NCI-H1092 treated with DMSO at 0.1 percent for 48 hours (cell line): ENCODE data around the gene OLIG1.

Experiments
- DNase-seq: peaks from one replicate; lab custom pipeline; 2025; lab: John Stamatoyannopoulos, UW

The OLIG1 gene, protein sequence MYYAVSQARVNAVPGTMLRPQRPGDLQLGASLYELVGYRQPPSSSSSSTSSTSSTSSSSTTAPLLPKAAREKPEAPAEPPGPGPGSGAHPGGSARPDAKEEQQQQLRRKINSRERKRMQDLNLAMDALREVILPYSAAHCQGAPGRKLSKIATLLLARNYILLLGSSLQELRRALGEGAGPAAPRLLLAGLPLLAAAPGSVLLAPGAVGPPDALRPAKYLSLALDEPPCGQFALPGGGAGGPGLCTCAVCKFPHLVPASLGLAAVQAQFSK

DNA sequence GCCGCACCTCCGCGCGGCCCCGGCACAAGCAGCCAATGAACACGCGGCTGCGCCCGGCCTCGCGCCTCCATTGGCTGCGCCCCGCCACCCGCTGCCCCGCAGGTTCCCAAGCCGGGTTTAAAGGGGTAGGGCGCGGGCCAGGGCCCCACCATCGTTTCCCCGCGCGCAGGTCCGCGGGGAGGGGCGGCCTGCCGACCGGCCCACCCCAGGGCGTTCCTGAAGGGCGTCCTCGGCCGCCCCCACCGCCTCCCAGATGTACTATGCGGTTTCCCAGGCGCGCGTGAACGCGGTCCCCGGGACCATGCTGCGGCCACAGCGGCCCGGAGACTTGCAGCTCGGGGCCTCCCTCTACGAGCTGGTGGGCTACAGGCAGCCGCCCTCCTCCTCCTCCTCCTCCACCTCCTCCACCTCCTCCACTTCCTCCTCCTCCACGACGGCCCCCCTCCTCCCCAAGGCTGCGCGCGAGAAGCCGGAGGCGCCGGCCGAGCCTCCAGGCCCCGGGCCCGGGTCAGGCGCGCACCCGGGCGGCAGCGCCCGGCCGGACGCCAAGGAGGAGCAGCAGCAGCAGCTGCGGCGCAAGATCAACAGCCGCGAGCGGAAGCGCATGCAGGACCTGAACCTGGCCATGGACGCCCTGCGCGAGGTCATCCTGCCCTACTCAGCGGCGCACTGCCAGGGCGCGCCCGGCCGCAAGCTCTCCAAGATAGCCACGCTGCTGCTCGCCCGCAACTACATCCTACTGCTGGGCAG lies at the start of gene OLIG1:
Gene OLIG1 (plus strand): TSS at position 148 of the 750 bp plus-strand sequence. CDS start 106 bp downstream, at position 254.
- peak; percentile 22 for DNase-seq

DNA sequence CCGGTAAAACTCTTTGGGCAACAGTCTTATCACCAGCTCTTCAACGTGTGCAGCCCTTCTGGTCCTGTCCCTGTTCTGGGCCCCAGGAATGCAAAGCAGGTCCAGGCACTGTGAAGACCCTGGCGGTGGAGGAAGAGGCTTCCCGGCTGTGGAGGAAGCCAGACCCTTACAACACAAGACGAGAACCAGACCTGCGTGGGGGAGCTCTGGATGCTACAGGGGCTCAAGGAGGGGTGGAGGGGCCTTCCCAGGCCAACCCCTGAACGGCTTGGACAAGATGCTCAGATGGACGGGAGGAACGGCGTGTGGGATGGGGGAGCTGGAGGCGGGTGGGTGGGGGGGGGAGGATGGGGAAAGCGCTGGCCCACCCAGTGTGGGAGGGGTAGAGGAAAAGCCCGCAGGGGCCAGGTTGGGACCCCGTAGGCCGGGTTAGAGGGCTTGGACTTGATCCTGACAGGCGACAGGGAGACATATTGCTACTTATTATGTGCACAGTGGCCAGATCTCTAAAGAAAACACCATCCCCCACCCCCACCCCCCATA lies 49.3 kb upstream of the OLIG1 start:
- DNase-seq: no peak

DNA sequence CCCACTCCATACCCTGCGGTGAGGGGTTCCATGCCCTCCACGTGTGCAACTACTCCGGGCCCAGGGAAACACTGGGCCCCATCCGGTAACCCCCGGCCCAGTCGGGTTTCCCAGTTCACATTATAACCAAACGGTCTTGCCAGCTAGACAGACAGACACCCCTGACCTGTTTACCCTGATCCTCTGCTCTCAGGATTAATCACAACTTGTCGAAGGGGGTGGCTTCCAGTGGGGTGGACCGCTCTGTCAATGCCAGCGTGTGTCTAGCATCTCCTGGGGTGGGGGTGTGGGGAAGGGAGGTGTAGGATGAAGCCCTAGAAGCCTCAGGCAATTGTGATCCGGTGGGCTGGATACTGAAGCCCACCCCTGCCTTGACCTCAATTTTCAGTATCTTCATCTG lies 48.8 kb upstream of the OLIG1 start:
- DNase-seq: no peak

DNA sequence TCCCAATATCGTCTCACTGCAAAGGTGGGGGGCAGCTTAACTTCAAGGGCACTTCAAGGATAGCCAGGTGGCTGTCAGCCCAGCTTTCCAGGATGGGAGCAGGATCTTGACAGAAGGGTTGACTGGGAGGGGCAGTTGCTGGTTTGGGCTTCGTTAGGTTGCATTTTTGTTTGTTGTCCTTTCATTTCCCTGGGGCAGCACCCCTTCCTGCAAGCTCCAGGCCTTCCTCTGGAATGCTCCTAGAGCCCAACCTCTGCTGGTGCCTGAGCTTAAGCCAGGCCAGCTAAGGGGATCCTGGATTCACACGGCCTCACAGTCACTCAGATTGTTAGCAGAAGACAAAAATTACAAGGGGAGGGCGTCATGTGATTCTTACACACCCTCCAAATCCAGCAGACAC lies 48.3 kb upstream of the OLIG1 start:
- DNase-seq: no peak

DNA sequence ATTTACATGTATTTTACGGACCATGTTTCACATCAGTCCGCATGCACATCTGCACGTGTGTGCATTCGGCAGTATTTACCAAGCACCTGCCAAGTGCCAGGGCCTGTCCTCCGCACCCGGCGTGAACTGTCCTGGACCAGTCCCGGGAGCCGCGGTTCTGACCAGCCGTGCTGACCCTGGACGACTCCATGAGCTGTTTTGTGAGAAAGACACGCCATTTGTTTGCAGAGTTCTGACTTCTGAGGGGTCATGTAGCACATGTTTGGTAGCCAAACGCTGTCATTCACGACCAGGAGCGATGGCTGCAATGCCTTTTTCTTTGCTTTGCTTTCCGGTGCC lies 47.5 kb upstream of the OLIG1 start:
- no peak for DNase-seq

DNA sequence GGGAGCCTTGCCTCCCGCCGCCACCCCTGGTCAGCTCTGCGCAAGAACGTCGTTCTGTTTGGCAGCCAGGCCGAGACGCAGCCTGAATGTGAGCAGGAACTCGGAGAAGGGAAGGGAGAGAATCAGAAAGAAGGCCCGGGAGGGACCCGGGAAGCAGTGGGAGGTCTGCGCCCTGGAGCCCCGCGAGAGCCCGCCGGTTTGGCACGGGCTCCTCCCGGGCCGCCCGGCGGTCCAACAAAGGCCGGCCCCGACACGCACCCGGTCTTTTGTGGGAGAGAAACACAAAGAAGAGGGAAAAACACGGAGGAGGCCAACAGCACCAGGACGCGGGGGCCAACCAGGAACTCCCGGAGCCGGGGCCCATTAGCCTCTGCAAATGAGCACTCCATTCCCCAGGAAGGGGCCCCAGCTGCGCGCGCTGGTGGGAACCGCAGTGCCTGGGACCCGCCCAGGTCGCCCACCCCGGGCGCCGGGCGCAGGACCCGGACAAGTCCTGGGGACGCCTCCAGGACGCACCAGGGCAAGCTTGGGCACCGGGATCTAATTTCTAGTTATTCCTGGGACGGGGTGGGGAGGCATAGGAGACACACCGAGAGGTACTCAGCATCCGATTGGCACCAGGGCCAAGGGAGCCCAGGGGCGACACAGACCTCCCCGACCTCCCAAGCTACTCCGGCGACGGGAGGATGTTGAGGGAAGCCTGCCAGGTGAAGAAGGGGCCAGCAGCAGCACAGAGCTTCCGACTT lies 46.9 kb upstream of the OLIG1 start:
- no peak for DNase-seq

DNA sequence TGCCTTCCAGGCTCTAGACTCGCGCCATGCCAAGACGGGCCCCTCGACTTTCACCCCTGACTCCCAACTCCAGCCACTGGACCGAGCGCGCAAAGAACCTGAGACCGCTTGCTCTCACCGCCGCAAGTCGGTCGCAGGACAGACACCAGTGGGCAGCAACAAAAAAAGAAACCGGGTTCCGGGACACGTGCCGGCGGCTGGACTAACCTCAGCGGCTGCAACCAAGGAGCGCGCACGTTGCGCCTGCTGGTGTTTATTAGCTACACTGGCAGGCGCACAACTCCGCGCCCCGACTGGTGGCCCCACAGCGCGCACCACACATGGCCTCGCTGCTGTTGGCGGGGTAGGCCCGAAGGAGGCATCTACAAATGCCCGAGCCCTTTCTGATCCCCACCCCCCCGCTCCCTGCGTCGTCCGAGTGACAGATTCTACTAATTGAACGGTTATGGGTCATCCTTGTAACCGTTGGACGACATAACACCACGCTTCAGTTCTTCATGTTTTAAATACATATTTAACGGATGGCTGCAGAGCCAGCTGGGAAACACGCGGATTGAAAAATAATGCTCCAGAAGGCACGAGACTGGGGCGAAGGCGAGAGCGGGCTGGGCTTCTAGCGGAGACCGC lies 46.3 kb upstream of the OLIG1 start:
- DNase-seq: no peak

DNA sequence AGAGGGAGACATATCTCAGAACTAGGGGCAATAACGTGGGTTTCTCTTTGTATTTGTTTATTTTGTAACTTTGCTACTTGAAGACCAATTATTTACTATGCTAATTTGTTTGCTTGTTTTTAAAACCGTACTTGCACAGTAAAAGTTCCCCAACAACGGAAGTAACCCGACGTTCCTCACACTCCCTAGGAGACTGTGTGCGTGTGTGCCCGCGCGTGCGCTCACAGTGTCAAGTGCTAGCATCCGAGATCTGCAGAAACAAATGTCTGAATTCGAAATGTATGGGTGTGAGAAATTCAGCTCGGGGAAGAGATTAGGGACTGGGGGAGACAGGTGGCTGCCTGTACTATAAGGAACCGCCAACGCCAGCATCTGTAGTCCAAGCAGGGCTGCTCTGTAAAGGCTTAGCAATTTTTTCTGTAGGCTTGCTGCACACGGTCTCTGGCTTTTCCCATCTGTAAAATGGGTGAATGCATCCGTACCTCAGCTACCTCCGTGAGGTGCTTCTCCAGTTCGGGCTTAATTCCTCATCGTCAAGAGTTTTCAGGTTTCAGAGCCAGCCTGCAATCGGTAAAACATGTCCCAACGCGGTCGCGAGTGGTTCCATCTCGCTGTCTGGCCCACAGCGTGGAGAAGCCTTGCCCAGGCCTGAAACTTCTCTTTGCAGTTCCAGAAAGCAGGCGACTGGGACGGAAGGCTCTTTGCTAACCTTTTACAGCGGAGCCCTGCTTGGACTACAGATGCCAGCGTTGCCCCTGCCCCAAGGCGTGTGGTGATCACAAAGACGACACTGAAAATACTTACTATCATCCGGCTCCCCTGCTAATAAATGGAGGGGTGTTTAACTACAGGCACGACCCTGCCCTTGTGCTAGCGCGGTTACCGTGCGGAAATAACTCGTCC lies 45.5 kb upstream of the OLIG1 start:
- DNase-seq: no peak

DNA sequence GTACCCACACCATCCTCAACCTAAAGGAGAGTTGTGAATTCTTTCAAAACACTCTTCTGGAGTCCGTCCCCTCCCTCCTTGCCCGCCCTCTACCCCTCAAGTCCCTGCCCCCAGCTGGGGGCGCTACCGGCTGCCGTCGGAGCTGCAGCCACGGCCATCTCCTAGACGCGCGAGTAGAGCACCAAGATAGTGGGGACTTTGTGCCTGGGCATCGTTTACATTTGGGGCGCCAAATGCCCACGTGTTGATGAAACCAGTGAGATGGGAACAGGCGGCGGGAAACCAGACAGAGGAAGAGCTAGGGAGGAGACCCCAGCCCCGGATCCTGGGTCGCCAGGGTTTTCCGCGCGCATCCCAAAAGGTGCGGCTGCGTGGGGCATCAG lies 44.8 kb upstream of the OLIG1 start:
- no peak for DNase-seq

DNA sequence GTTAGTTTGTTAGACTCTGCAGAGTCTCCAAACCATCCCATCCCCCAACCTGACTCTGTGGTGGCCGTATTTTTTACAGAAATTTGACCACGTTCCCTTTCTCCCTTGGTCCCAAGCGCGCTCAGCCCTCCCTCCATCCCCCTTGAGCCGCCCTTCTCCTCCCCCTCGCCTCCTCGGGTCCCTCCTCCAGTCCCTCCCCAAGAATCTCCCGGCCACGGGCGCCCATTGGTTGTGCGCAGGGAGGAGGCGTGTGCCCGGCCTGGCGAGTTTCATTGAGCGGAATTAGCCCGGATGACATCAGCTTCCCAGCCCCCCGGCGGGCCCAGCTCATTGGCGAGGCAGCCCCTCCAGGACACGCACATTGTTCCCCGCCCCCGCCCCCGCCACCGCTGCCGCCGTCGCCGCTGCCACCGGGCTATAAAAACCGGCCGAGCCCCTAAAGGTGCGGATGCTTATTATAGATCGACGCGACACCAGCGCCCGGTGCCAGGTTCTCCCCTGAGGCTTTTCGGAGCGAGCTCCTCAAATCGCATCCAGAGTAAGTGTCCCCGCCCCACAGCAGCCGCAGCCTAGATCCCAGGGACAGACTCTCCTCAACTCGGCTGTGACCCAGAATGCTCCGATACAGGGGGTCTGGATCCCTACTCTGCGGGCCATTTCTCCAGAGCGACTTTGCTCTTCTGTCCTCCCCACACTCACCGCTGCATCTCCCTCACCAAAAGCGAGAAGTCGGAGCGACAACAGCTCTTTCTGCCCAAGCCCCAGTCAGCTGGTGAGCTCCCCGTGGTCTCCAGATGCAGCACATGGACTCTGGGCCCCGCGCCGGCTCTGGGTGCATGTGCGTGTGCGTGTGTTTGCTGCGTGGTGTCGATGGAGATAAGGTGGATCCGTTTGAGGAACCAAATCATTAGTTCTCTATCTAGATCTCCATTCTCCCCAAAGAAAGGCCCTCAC lies 44.2 kb upstream of the OLIG1 start, which contains the start of gene OLIG2:
Gene OLIG2 (plus strand): TSS at position 447 of the 954 bp plus-strand sequence. CDS start 928 bp downstream, outside the sequence.
- DNase-seq: peak; percentile 33

DNA sequence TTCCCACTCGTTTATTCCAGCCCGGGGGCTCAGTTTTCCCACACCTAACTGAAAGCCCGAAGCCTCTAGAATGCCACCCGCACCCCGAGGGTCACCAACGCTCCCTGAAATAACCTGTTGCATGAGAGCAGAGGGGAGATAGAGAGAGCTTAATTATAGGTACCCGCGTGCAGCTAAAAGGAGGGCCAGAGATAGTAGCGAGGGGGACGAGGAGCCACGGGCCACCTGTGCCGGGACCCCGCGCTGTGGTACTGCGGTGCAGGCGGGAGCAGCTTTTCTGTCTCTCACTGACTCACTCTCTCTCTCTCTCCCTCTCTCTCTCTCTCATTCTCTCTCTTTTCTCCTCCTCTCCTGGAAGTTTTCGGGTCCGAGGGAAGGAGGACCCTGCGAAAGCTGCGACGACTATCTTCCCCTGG lies 43.5 kb upstream of the OLIG1 start:
- DNase-seq: no peak

DNA sequence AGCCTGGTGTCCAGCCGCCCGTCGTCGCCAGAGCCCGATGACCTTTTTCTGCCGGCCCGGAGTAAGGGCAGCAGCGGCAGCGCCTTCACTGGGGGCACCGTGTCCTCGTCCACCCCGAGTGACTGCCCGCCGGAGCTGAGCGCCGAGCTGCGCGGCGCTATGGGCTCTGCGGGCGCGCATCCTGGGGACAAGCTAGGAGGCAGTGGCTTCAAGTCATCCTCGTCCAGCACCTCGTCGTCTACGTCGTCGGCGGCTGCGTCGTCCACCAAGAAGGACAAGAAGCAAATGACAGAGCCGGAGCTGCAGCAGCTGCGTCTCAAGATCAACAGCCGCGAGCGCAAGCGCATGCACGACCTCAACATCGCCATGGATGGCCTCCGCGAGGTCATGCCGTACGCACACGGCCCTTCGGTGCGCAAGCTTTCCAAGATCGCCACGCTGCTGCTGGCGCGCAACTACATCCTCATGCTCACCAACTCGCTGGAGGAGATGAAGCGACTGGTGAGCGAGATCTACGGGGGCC lies 43.0 kb upstream of the OLIG1 start:
- DNase-seq: no peak

DNA sequence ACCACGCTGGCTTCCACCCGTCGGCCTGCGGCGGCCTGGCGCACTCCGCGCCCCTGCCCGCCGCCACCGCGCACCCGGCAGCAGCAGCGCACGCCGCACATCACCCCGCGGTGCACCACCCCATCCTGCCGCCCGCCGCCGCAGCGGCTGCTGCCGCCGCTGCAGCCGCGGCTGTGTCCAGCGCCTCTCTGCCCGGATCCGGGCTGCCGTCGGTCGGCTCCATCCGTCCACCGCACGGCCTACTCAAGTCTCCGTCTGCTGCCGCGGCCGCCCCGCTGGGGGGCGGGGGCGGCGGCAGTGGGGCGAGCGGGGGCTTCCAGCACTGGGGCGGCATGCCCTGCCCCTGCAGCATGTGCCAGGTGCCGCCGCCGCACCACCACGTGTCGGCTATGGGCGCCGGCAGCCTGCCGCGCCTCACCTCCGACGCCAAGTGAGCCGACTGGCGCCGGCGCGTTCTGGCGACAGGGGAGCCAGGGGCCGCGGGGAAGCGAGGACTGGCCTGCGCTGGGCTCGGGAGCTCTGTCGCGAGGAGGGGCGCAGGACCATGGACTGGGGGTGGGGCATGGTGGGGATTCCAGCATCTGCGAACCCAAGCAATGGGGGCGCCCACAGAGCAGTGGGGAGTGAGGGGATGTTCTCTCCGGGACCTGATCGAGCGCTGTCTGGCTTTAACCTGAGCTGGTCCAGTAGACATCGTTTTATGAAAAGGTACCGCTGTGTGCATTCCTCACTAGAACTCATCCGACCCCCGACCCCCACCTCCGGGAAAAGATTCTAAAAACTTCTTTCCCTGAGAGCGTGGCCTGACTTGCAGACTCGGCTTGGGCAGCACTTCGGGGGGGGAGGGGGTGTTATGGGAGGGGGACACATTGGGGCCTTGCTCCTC lies 42.3 kb upstream of the OLIG1 start:
- DNase-seq: no peak

DNA sequence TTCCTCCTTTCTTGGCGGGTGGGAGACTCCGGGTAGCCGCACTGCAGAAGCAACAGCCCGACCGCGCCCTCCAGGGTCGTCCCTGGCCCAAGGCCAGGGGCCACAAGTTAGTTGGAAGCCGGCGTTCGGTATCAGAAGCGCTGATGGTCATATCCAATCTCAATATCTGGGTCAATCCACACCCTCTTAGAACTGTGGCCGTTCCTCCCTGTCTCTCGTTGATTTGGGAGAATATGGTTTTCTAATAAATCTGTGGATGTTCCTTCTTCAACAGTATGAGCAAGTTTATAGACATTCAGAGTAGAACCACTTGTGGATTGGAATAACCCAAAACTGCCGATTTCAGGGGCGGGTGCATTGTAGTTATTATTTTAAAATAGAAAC lies 41.7 kb upstream of the OLIG1 start:
- no peak for DNase-seq

DNA sequence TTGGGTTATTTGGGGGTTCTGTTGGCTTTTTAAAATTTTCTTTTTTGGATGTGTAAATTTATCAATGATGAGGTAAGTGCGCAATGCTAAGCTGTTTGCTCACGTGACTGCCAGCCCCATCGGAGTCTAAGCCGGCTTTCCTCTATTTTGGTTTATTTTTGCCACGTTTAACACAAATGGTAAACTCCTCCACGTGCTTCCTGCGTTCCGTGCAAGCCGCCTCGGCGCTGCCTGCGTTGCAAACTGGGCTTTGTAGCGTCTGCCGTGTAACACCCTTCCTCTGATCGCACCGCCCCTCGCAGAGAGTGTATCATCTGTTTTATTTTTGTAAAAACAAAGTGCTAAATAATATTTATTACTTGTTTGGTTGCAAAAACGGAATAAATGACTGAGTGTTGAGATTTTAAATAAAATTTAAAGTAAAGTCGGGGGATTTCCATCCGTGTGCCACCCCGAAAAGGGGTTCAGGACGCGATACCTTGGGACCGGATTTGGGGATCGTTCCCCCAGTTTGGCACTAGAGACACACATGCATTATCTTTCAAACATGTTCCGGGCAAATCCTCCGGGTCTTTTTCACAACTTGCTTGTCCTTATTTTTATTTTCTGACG lies 41.1 kb upstream of the OLIG1 start:
- DNase-seq: no peak

DNA sequence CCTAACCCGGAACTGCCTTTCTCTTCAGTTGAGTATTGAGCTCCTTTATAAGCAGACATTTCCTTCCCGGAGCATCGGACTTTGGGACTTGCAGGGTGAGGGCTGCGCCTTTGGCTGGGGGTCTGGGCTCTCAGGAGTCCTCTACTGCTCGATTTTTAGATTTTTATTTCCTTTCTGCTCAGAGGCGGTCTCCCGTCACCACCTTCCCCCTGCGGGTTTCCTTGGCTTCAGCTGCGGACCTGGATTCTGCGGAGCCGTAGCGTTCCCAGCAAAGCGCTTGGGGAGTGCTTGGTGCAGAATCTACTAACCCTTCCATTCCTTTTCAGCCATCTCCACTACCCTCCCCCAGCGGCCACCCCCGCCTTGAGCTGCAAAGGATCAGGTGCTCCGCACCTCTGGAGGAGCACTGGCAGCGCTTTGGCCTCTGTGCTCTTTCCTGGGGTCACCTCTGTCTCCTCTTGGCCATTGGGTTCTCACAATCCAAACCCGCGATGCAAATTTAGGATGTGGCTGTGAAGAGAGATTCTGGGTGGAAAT lies 40.5 kb upstream of the OLIG1 start:
- no peak for DNase-seq

DNA sequence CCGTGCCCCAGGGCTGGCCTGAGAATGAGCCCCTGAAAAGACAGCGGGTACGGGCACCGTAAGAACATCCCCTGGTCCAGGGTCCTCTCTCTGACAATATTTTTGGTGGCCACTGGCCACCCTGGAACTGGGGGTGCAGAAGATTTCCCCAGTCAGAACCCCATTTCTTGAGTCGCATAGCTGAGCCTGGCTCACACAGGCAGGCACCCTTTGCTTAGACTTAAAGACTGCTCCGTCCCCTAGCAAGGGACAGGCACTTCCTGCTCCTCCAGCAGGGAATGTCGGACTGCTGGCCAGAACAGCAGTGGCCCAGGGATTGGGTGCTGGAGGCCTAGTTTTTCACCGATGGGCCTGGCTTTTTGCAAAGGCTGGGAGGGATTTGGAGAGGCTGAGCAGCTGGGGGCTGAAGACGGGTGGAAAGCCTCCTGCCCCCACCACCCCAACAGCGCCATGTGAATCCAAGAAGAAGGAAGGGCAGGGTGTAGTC lies 39.9 kb upstream of the OLIG1 start:
- no peak for DNase-seq

DNA sequence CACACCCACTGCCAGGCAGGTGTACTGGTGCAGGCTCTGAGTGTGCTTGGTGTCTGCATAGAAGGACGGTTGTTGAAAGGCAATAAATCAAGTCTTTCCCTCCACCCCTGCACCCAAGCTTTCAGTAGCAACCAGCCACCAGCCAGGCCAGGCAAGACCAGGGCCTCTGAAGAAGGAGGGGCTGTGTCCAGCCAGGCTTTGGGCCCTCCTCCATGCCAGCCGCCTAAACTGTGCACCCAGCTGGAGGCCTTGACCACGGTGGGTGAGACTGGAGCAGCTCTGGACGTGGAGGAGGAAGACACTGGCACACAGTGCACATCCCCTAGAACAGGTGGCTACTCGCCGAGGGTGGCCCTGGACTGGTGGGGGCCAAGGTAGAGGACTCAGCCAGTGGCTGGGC lies 39.3 kb upstream of the OLIG1 start:
- DNase-seq: no peak
